HG02642 (cell line): Measurements from ENCODE around the gene UBALD1.
"Not testable (repeated sequence)": the region's sequence is repeated elsewhere in the genome, so short reads cannot be mapped to it uniquely, and the experiment has no call there.

Experiments used
- ATAC-seq: cut with Tn5 transposase; IDR thresholded peaks from one replicate; pipeline ENCODE4 v1.9.1; 2021; ENCODE audit warnings: mild to moderate bottlenecking; ENCODE audit not compliant: unreplicated experiment, poor library complexity

UBALD1 gene

GRCh38 chr16:4601036-4601863 lies 13.4 kb downstream of the UBALD1 start:
- ATAC-seq, result no peak

GRCh38 chr16:4599545-4599944 lies 15.1 kb downstream of the UBALD1 start:
- no peak for ATAC-seq

GRCh38 chr16:4599037-4599436 lies 15.7 kb downstream of the UBALD1 start:
- no peak for ATAC-seq

GRCh38 chr16:4597174-4597573 lies 17.5 kb downstream of the UBALD1 start:
- ATAC-seq, result no peak

GRCh38 chr16:4594433-4595410 lies 20.0 kb downstream of the UBALD1 start:
- no peak for ATAC-seq

GRCh38 chr16:4593086-4593485 lies 21.6 kb downstream of the UBALD1 start:
- ATAC-seq, result no peak

- no peak for ATAC-seq
Observed at GRCh38 chr16:4591706-4592470, 22.8 kb downstream of the UBALD1 start.

- no peak for ATAC-seq
Observed at GRCh38 chr16:4591191-4591590, 23.5 kb downstream of the UBALD1 start.

GRCh38 chr16:4588961-4589360 lies 25.7 kb downstream of the UBALD1 start:
- no peak for ATAC-seq

GRCh38 chr16:4588386-4588785 lies 26.3 kb downstream of the UBALD1 start:
- ATAC-seq, result no peak

- ATAC-seq, result no peak
Observed at GRCh38 chr16:4586291-4586690, 28.4 kb downstream of the UBALD1 start.

GRCh38 chr16:4583906-4584305 lies 30.8 kb downstream of the UBALD1 start:
- ATAC-seq, result no peak

- no peak for ATAC-seq
Observed at GRCh38 chr16:4580250-4580649, 34.4 kb downstream of the UBALD1 start.

GRCh38 chr16:4578961-4579530 lies 35.6 kb downstream of the UBALD1 start:
- ATAC-seq, result no peak

GRCh38 chr16:4576008-4576407 lies 38.7 kb downstream of the UBALD1 start:
- ATAC-seq, result no peak

- ATAC-seq, result no peak
Observed at GRCh38 chr16:4574919-4575705, 39.6 kb downstream of the UBALD1 start.

GRCh38 chr16:4573926-4574325 lies 40.8 kb downstream of the UBALD1 start:
- not testable (repeated sequence) for ATAC-seq

GRCh38 chr16:4572715-4573114 lies 42.0 kb downstream of the UBALD1 start:
- no peak for ATAC-seq

GRCh38 chr16:4570688-4571321 lies 43.9 kb downstream of the UBALD1 start:
- no peak for ATAC-seq
